Heart right ventricle (tissue), 16 donors: ENCODE results near the gene ATAD3A. TPM values are rescaled to one million over a fixed set of nuclear protein-coding genes. Genes with fewer than 3 reads are reported as not detected.

Experiments used
- ATAC-seq, 8 donors: fragments of 200-7000 bp; cut with Tn5 transposase; one replicate each; pipeline ENCODE4 v1.9.1; 2020; ENCODE audit warnings: mild to moderate bottlenecking in 8 of 8, moderate library complexity in 8 of 8, moderate number of reproducible peaks in 1 of 8
- DNase-seq, 2 donors: peaks; one replicate each; pipeline ENCODE4 v3.0.0-alpha.2; 2020
- H3K27ac ChIP-seq, 10 donors: fragments of 200-600 bp; sonication (generic) in 2 of 10; one replicate each; pipeline versions ENCODE4 v1.5.0 to v1.8.0; 2020 to 2022; ENCODE audit warnings: mild to moderate bottlenecking in 3 of 10
- H3K27me3 ChIP-seq, 7 donors: fragments of 200-600 bp; one replicate each; pipeline ENCODE4 v1.8.0; 2021 to 2022; ENCODE audit warnings: mild to moderate bottlenecking in 2 of 7
- H3K36me3 ChIP-seq, 9 donors: fragments of 200-600 bp; sonication (generic) in 1 of 9; one replicate each; pipeline versions ENCODE4 v1.5.0 to v1.8.0; 2020 to 2022; ENCODE audit warnings: mild to moderate bottlenecking in 2 of 9
- H3K4me1 ChIP-seq, 9 donors: fragments of 200-600 bp; sonication (generic) in 1 of 9; one replicate each; pipeline versions ENCODE4 v1.5.0 to v1.8.0; 2020 to 2022; ENCODE audit warnings: mild to moderate bottlenecking in 4 of 9
- H3K4me3 ChIP-seq, 10 donors: fragments of 200-600 bp; sonication (generic) in 2 of 10; one replicate each; pipeline versions ENCODE4 v1.5.0 to v1.8.0; 2020 to 2022; ENCODE audit warnings: mild to moderate bottlenecking in 7 of 10, moderate library complexity in 2 of 10
- H3K9me3 ChIP-seq, 11 donors: fragments of 200-600 bp in 10 of 11; sonication (generic) in 2 of 11; one replicate each; pipeline versions ENCODE4 v1.5.0 to v1.8.0; 2013 to 2022; ENCODE audit warnings: mild to moderate bottlenecking in 2 of 11, control low read depth in 1 of 11, moderate library complexity in 1 of 11
- WGBS, 2 donors: extraction: QIAGEN DNeasy Blood & Tissue Kit; methylation state at CpG; one replicate each; pipeline ENCODE4 v1.1.7; 2013; ENCODE audit warnings: inconsistent platforms in 1 of 2; 5-methylcytosine and 5-hydroxymethylcytosine counted together
- intact Hi-C, 10 donors: fragments of 100-400 bp; cut with DNase I; formaldehyde crosslinking; loops; one replicate each; pipeline versions ENCODE4 v1.11.1 to v1.14.2; 2022
- polyA plus RNA-seq, 2 donors: library from polyadenylated mRNA; stranded (reverse); fragments of 200-250 nt; gene quantifications; one replicate each; pipeline ENCODE4 v1.2.3, GENCODE V29; 2013
- total RNA-seq, 10 donors: library from RNA; stranded (reverse); fragmentation: NEBNext Ultra II Directional in 3 of 10; extraction: Animal tissue kit (Norgen Biotek cat#: 25700) in 3 of 10; gene quantifications; one replicate each; pipeline versions ENCODE4 v1.2.1 to v1.2.4, GENCODE V29; 2021 to 2023
- TF ChIP-seq, protein P1 (sequence below), 9 donors: fragments of 200-600 bp; sonication (generic) in 2 of 9; IDR thresholded peaks; one replicate each; pipeline versions ENCODE4 v1.5.0 to v1.8.0; 2021 to 2022; ENCODE audit warnings: antibody characterized with exemption in 9 of 9, mild to moderate bottlenecking in 5 of 9, moderate library complexity in 1 of 9
- donor health status: Arrhythmogenic right ventricular cardiomyopathy.
- donor health status: ischemic (EF 13 %, LVEDD 7.1; RV severe dilation, severe dysfunction).
- donor health status: healthy with polysubstance abuse.
- donor health status: DM: no; HTN: yes; CAD: no.
- donor health status: DM: no; HTN: no; CAD: no.
- donor health status: ischemic (EF 25% LVEDD 6.9; RV normal size, moderate dysfunction).
- donor health status: ischemic (EF 25% LVEDD 5.7; RV mildly dilated, moderate dysfunction).
- donor health status: healthy.
- donor health status: DM: yes; HTN: yes; CAD: no.
- donor health status: Ischemic cardiomyopathy.
- donor health status: ischemic (EF 35%, LVEDD 5.7; RV mildly dilated, moderate dysfunction).
- donor health status: nonischemic (EF 11% LVEDD 7.7; RV severe dilation, severe dysfunction).
- donor health status: DM: yes; HTN: yes; CAD: no.
- donor health status: PGD.
- donor health status: ischemic (EF 29% LVEDD 5.4; RV normal size, mild dysfunction).
- donor health status: nonischemic (EF 23%, LVEDD 6.1; RV moderate dilation, normal function).

Gene ATAD3A
- total and polyA plus RNA-seq, 12 donors: 13.2 to 39.4 (median 16.0) TPM

DNA sequence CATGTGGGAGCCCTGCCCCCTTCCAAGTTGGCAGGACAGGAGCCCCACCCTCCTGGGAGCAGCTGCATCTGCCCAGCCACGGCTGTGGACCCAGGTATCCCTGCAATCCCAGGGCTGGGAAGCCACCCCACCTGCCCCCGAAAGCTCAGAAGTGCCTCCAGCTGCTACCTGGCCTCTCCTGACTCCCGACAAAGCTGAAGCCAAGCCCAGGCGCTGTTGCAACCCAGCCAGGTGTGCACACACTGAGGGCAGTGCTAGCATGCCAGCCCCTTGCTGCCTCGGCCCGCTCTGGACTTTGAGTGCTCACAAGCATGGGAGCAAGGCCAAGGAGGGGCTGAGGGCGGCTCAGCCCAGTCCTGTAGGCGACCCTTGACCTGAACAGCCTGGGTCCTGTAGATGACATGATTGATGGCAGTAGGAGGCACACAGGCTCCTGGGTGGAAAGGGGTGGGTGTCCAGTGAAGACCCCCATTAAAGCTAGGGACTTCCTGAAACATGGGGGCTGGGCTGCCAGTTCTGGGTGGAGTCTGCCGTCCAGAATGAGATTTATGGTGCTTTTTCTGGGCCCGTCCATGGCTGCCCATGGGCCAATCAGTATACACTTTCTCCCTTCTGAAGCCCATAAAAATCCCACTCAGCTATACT lies 65.5 kb downstream of the ATAD3A start:
- no peak for ATAC-seq
- TF ChIP-seq, protein P1, sequence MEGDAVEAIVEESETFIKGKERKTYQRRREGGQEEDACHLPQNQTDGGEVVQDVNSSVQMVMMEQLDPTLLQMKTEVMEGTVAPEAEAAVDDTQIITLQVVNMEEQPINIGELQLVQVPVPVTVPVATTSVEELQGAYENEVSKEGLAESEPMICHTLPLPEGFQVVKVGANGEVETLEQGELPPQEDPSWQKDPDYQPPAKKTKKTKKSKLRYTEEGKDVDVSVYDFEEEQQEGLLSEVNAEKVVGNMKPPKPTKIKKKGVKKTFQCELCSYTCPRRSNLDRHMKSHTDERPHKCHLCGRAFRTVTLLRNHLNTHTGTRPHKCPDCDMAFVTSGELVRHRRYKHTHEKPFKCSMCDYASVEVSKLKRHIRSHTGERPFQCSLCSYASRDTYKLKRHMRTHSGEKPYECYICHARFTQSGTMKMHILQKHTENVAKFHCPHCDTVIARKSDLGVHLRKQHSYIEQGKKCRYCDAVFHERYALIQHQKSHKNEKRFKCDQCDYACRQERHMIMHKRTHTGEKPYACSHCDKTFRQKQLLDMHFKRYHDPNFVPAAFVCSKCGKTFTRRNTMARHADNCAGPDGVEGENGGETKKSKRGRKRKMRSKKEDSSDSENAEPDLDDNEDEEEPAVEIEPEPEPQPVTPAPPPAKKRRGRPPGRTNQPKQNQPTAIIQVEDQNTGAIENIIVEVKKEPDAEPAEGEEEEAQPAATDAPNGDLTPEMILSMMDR (IDR thresholded peaks at IDR 0.05): no peak
- WGBS, 2 donors: 57 to 58% methylated on average over 10 of the region's 10 CpGs
- H3K4me3 ChIP-seq: no peak overlapping the region
- H3K27ac ChIP-seq: no peak overlapping the region
- no peak for DNase-seq
- no peaks in the 10 kb centered on the region for H3K9me3 ChIP-seq
- H3K27me3 ChIP-seq: peaks cover 0 to 30% (median 8%) of the 10 kb centered on the region in 7 donors
- peaks cover 0 to 25% (median 21%) of the 10 kb centered on the region in 9 donors for H3K4me1 ChIP-seq
- intact Hi-C loops: loop anchor here in 4 of 10 donors (5.0 to 10.0 kb wide), 2 partner anchors 35 to 147 kb away; partner anchors contain the start of gene CDK11A (in 1 of the 4)
- peaks cover 0 to 8% (median 0%) of the 10 kb centered on the region in 9 donors for H3K36me3 ChIP-seq

DNA sequence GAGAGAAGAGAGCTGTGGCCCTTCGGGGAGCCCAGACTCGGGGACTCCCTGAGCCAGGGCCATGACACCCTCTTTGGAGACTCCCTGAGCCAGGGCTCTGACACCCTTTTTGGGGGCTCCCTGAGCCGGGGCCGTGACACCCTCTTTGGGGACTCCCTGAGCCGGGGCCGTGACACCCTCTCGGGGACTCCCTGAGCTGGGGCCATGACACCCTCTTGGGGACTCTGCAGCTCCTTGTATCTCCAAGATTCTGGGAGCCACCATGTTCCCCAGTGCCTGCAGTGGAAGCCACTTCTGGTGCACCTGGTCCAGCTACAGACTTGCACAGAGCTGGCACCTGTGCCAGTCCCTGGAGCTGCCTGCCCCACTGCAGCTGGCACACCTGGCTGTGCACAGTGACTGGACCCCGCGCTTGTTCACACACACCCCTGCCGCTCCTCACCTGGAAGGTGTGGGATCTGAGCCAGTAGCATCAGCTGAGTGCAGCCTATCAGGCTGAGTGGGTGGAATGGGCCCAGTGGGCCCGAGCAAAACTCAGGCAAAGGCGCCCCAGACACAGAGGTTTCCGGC lies 66.5 kb downstream of the ATAD3A start:
- intact Hi-C loops: loop anchor here in 4 of 10 donors (5.0 to 10.0 kb wide), 2 partner anchors 34 to 146 kb away; partner anchors contain the start of gene CDK11A (in 1 of the 4)
- H3K4me3 ChIP-seq: no peak overlapping the region
- no peaks in the 10 kb centered on the region for H3K36me3 ChIP-seq
- no peaks in the 10 kb centered on the region for H3K9me3 ChIP-seq
- WGBS, 2 donors: 84 to 85% methylated on average over 13 of the region's 13 CpGs
- no peak overlapping the region for H3K27ac ChIP-seq
- DNase-seq (no peak), ATAC-seq (no peak)
- H3K27me3 ChIP-seq: peaks cover 0 to 34% (median 11%) of the 10 kb centered on the region in 7 donors
- TF ChIP-seq, protein P1 (IDR thresholded peaks at IDR 0.05): no peak
- H3K4me1 ChIP-seq: peaks cover 0 to 16% (median 11%) of the 10 kb centered on the region in 9 donors

DNA sequence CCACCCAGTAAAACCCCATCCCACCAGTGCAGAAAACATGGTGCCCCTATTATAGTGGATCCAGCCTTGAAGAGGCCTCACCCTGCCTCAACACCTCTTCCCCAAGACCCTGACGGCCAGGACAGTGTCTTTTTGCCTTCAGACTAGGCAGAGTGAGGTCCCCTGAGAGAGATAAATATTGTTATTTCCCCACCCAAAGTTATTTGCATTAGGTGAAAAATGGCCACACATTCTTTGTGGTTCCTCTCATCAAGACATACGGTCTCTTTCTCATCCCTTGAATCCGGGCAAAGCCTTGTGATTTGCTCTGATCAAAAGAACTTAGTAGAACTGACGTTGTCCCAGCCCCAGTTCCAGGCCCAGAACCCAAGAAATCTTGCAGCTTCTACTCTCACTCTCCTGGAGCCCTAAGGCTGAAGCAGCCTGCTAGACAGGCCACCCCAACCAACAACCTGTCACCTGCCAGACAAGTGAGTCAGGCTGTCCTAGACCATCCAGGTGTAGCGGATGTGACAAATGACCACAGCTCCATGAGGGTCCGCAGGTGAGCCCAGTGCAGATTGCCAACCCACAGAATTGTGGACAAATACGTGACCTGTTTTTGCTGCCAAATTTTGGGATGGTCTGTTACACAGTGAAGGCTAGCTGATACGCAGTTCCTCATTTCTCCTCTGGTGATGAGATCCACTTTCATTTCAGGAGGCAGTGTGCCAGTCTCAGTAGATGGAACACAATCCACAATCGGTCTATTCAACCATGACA lies 70.8 kb downstream of the ATAD3A start:
- intact Hi-C loops: no loop called here
- Histone ChIP-seq H3K27me3 (peaks cover 0 to 47% (median 19%) of the 10 kb centered on the region in 7 donors), H3K9me3 (no peaks in the 10 kb centered on the region), H3K27ac (no peak overlapping the region), H3K36me3 (no peaks in the 10 kb centered on the region), H3K4me1 (no peaks in the 10 kb centered on the region), H3K4me3 (no peak overlapping the region)
- DNase-seq (no peak), ATAC-seq (no peak)
- TF ChIP-seq, protein P1 (IDR thresholded peaks at IDR 0.05): no peak
- 72 to 79% methylated on average over 9 of the region's 9 CpGs for WGBS, 2 donors

DNA sequence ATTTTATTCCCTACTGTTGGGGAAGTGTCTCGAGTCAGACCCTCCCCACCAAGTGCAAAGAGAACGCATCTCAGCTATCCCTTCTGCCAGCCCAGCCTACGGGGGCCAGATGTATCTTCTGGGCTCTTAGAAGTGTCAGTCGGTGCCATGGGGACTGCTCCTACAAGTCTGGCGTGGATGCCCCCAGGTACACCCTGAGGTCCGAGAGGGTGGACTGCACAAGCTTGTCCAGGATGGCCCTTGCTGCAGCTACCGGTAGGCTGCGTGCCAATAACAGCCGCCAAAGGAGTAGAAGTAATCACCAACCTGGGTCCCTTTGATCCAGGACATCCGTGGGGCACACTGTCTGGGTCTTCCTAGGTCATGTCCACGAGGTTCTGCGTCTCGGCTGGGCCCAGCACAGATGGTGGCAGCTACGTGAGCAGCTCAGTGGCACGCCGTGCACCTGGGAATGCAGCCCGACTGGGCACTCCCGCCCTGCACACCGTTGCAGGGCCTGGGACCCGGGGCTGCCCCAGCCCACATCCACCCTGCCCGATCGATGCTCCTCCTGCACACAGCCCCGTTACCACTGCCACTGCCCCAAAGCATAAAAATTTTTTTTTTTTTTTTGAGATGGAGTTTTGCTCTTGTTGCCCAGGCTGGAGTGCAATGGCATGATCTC lies 71.5 kb downstream of the ATAD3A start:
- Histone ChIP-seq H3K36me3 (no peaks in the 10 kb centered on the region), H3K27ac (no peak overlapping the region), H3K9me3 (no peaks in the 10 kb centered on the region), H3K4me3 (no peak overlapping the region), H3K27me3 (peaks cover 0 to 51% (median 23%) of the 10 kb centered on the region in 7 donors), H3K4me1 (no peaks in the 10 kb centered on the region)
- 84 to 86% methylated on average over 23 of the region's 23 CpGs for WGBS, 2 donors
- TF ChIP-seq, protein P1 (IDR thresholded peaks at IDR 0.05): no peak
- DNase-seq (no peak), ATAC-seq (peak in 1 of 8 donors; percentile 14)
- intact Hi-C loops: no loop called here
